ENCODE results near the gene USP6.
"Not testable (repeated sequence)": the region's sequence is repeated elsewhere in the genome, so short reads cannot be mapped to it uniquely, and the experiment has no call there.

DNA sequence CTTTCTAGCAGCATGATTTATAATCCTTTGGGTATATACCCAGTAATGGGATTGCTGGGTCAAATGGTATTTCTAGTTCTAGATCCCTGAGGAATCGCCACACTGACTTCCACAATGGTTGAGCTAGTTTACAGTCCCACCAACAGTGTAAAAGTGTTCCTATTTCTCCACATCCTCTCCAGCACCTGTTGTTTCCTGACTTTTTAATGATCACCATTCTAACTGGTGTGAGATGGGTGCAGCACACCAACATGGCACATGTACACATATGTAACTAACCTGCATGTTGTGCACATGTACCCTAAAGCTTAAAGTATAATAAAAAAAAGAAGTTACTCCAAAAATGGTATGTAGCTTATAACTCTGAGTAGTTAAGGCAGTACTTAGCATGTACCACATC lies 44.9 kb downstream of the USP6 start:
- not testable (repeated sequence) for TF ChIP-seq CTCF, POLR2A (IDR thresholded peaks at IDR 0.05)

Measured in tibial nerve (tissue), 3 donors.